Measurements from ENCODE around the gene HHIPL1.

DNA sequence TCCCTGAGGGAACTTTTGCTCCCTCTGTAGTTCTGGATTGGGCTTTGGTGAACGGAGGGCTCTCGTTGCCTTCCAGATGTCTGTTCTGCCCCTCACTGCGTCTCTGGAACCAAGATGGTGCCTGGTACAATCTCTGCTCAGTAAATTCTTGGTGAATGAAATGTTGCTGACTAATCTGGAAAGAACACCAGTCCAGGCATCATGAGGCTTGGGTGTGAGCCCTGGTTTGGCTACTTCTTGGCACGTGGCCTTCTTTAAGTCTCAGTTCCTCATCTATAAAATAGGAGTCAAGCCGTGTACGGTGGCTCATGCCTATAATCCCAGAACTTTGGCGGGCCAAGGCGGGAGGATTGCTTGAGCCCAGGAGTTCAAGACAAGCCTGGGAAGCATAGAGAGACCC is 4.3 kb downstream of the HHIPL1 start:
- TF ChIP-seq, protein P1, sequence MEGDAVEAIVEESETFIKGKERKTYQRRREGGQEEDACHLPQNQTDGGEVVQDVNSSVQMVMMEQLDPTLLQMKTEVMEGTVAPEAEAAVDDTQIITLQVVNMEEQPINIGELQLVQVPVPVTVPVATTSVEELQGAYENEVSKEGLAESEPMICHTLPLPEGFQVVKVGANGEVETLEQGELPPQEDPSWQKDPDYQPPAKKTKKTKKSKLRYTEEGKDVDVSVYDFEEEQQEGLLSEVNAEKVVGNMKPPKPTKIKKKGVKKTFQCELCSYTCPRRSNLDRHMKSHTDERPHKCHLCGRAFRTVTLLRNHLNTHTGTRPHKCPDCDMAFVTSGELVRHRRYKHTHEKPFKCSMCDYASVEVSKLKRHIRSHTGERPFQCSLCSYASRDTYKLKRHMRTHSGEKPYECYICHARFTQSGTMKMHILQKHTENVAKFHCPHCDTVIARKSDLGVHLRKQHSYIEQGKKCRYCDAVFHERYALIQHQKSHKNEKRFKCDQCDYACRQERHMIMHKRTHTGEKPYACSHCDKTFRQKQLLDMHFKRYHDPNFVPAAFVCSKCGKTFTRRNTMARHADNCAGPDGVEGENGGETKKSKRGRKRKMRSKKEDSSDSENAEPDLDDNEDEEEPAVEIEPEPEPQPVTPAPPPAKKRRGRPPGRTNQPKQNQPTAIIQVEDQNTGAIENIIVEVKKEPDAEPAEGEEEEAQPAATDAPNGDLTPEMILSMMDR (IDR thresholded peaks at IDR 0.05; ENCODE audit: low read depth, low read length), result no peak
- no peak for TF ChIP-seq EZH2phosphoT487 (IDR thresholded peaks at IDR 0.05; ENCODE audit: low read depth)

All from OCI-LY3 (cell line).